Kidney (tissue), 14 donors: ENCODE data around the gene ZNF185. TPM values are rescaled to one million over a fixed set of nuclear protein-coding genes. Genes with fewer than 3 reads are reported as not detected.

Experiments used
- DNase-seq, 5 donors: peaks; one replicate each; pipeline ENCODE4 v3.0.0-alpha.2; 2013 to 2020
- FAIRE-seq: peaks from 2 replicates; lab custom pipeline; 2012; peaks lifted over from hg19 to GRCh38; lab: Jason Lieb, UNC
- H3K27ac ChIP-seq, 2 donors: one replicate each; pipeline ENCODE4 v1.7.0; 2013; ENCODE audit warnings: low read depth in 2 of 2, low read length in 2 of 2, inconsistent platforms in 1 of 2
- H3K27me3 ChIP-seq: one replicate; pipeline ENCODE4 v1.7.1; 2013; ENCODE audit warnings: low read length, inconsistent platforms; ENCODE audit not compliant: control insufficient read depth, insufficient read depth
- H3K36me3 ChIP-seq, 3 donors: one replicate each; pipeline versions ENCODE4 v1.7.0 to v1.7.1; 2013; ENCODE audit warnings: low read length in 3 of 3, control low read depth in 1 of 3, inconsistent platforms in 1 of 3; ENCODE audit not compliant: insufficient read depth in 3 of 3, control insufficient read depth in 2 of 3
- H3K4me1 ChIP-seq, 3 donors: one replicate each; pipeline versions ENCODE4 v1.7.0 to v1.7.1; 2013; ENCODE audit warnings: low read length in 3 of 3, inconsistent platforms in 1 of 3, low read depth in 1 of 3; ENCODE audit not compliant: control insufficient read depth in 2 of 3, insufficient read depth in 2 of 3
- H3K4me3 ChIP-seq, 3 donors: one replicate each; pipeline versions ENCODE4 v1.7.0 to v1.8.1; 2013; ENCODE audit warnings: low read length in 3 of 3, control low read depth in 1 of 3, inconsistent platforms in 1 of 3
- H3K9ac ChIP-seq, 3 donors: one replicate each; pipeline versions ENCODE4 v1.7.0 to v1.7.1; 2013; ENCODE audit warnings: low read length in 3 of 3, control low read depth in 1 of 3, inconsistent platforms in 1 of 3
- H3K9me3 ChIP-seq, 3 donors: one replicate each; pipeline versions ENCODE4 v1.7.0 to v1.7.1; 2013; ENCODE audit warnings: low read length in 3 of 3, control low read depth in 1 of 3, inconsistent platforms in 1 of 3; ENCODE audit not compliant: control insufficient read depth in 2 of 3, insufficient read depth in 1 of 3
- CTCF ChIP-seq: IDR thresholded peaks from 3 replicates; pipeline ENCODE4 v1.5.1; 2012; ENCODE audit warnings: mild to moderate bottlenecking, moderate library complexity, borderline replicate concordance; ENCODE audit not compliant: insufficient read depth; ENCODE audit errors: extremely low read depth
- intact Hi-C: fragments of 100-400 bp; cut with DNase I; formaldehyde crosslinking; loops from one replicate; pipeline ENCODE4 v1.11.1; 2022
- polyA plus RNA-seq: library from polyadenylated mRNA; stranded (reverse); fragments of 350-450 nt; fragmentation: Illumina TruSeq; extraction: RNeasy Lipid Tissue Mini Kit (QIAGEN cat#74804); gene quantifications from one replicate; pipeline ENCODE4 v1.2.3, GENCODE V29; 2014; ENCODE audit warnings: low read depth, low replicate concordance; ENCODE audit not compliant: insufficient read depth
- total RNA-seq: library from RNA; stranded (reverse); fragmentation: NEBNext Ultra II Directional; extraction: Animal tissue kit (Norgen Biotek cat#: 25700); gene quantifications from one replicate; pipeline ENCODE4 v1.2.1, GENCODE V29; 2021
- donor health status: control.
- donor health status: control.
- donor health status: control.
- donor health status: control.
- donor health status: control.
- donor health status: DM: yes; HTN: yes; CAD: no.
- donor health status: Normal renal cell carcinoma (clear cell type).

ZNF185 gene
- total and polyA plus RNA-seq, 2 donors from 2014 or later, result 12.0 to 24.3 TPM

- Histone ChIP-seq H3K36me3 (no peaks in the 10 kb centered on the region), H3K27me3 (no peaks in the 10 kb centered on the region), H3K27ac (no peak overlapping the region), H3K4me1 (peaks cover 0 to 2% (median 0%) of the 10 kb centered on the region in 3 donors), H3K4me3 (no peak overlapping the region), H3K9ac (no peak overlapping the region), H3K9me3 (no peaks in the 10 kb centered on the region)
- FAIRE-seq (no peak), DNase-seq (peak in 1 of 5 donors; percentile 73)
- TF ChIP-seq CTCF, result no peak
- intact Hi-C loops, result no loop called here
Observed at GRCh38 chrX:152895724-152896420, 2.0 kb upstream of the ZNF185 start.

DNA sequence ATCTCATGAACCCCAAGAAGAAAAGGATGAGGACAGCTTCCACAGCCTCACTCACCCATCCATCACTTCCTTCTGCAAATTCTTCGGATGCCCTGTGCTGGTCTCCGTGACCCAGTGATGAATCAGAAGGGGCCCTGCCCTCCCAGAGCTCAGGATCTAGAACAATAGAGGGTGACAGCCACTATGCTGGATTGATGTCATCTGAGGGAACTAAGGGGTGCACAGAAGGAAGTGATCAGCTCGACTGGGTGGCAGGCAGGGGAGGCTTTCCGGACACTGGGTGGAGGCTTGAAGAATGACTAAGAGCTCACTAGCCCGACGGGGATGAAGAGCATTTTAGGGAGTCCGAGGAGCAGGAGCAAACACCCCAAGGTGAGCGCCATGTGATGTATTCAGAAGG, 1.4 kb upstream of the ZNF185 start:
- FAIRE-seq, result no peak
- no peak for TF ChIP-seq CTCF
- Histone ChIP-seq H3K4me3 (no peak overlapping the region), H3K27ac (no peak overlapping the region), H3K4me1 (peaks cover 0 to 2% (median 0%) of the 10 kb centered on the region in 3 donors), H3K9me3 (no peaks in the 10 kb centered on the region), H3K36me3 (no peaks in the 10 kb centered on the region), H3K9ac (no peak overlapping the region), H3K27me3 (no peaks in the 10 kb centered on the region)
- intact Hi-C loops, result no loop called here
- peak in 1 of 5 donors; percentile 28 for DNase-seq

DNA sequence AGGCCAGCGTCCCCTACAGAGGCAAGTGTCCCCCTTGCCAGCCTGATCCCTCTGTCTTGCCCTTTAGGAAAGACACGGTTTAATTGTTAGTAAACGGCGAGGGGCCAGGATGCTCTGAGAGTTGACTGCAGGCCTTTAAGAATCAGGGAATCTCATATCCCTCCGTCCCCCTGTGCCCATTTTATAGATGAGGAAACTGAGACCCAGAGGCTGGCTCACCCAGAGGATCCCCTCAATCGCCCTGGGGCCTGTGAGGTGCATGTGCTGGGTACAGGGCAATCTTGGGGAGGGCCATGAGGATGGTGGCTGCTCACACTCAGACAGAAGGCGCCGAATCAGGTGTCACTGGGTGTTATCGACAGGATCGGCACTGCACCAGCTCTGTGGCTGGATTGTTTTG, 575 bp downstream of the ZNF185 start:
- H3K27me3 ChIP-seq, result no peaks in the 10 kb centered on the region
- H3K4me1 ChIP-seq, result peaks cover 0 to 2% (median 0%) of the 10 kb centered on the region in 3 donors
- no peak overlapping the region for H3K27ac ChIP-seq
- H3K4me3 ChIP-seq, result peak overlapping the region in 2 of 3 donors; percentile 12 to 57
- no peak for TF ChIP-seq CTCF
- FAIRE-seq, result no peak
- no peak overlapping the region for H3K9ac ChIP-seq
- H3K36me3 ChIP-seq, result no peaks in the 10 kb centered on the region
- DNase-seq, result peak in 1 of 5 donors; percentile 37
- intact Hi-C loops, result no loop called here
- no peaks in the 10 kb centered on the region for H3K9me3 ChIP-seq
